ENCODE results near the gene SLC41A1.

SLC41A1 gene

DNA sequence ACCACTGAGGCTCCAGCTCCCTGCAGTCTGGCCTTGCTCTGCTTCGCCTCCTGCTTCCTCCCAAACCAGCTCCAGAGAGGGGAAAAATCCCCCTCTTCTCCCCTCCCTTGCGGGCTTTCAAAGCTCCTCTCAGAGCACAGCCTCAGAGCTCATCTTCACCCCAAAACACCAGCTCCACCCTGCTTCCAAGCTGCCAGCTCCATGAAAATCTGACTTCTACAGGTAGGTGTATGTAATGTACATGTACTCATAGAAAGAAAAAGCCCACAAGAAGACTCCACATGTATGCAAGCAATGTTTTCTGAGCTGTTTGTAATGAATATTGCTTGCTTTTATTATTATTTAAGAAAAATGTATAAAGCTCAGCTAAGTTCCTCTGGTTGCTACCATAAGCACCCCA is 8.4 kb downstream of the SLC41A1 start:
- H3K4me3 ChIP-seq (ENCODE audit: low read length in 2 of 2): no peak overlapping the region
- no peaks in the 10 kb centered on the region for H3K36me3 ChIP-seq (ENCODE audit: control insufficient read depth in 2 of 2, insufficient read depth in 2 of 2, low read length in 2 of 2)
- H3K4me1 ChIP-seq (ENCODE audit: control insufficient read depth in 2 of 2, insufficient read depth in 2 of 2, low read length in 2 of 2): peaks cover 0 to under 1% of the 10 kb centered on the region in 2 donors
- H3K27me3 ChIP-seq (ENCODE audit: control insufficient read depth in 2 of 2, insufficient read depth in 2 of 2, low read length in 2 of 2): no peaks in the 10 kb centered on the region
- H3K27ac ChIP-seq (ENCODE audit: low read depth in 2 of 2, low read length in 2 of 2): no peak overlapping the region
- no peak overlapping the region for H3K9ac ChIP-seq (ENCODE audit: low read depth in 1 of 2, low read length in 2 of 2)
- no peaks in the 10 kb centered on the region for H3K9me3 ChIP-seq (ENCODE audit: control insufficient read depth in 2 of 2, low read length in 2 of 2)

DNA sequence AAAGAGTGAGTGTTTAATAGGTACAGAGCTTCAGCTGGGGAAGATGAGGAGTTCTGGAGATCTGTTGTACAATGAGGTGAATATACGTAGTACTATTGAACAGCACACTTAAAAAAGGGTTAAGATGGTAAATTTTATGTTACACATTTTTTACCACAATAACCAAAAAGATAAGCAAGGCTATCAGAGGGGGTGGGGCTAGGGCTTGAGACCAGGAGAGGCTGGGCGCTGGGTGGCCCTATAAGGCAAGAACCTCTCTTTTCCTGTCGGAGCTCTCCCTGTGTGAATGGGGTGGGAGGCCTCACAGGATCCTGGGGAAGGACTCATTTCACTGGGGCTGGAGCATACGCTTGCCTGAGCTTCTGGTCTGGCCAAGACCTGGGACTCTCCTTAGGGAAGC is 9.0 kb downstream of the SLC41A1 start:
- H3K27ac ChIP-seq (ENCODE audit: low read depth in 2 of 2, low read length in 2 of 2): no peak overlapping the region
- H3K4me1 ChIP-seq (ENCODE audit: control insufficient read depth in 2 of 2, insufficient read depth in 2 of 2, low read length in 2 of 2): no peaks in the 10 kb centered on the region
- no peaks in the 10 kb centered on the region for H3K27me3 ChIP-seq (ENCODE audit: control insufficient read depth in 2 of 2, insufficient read depth in 2 of 2, low read length in 2 of 2)
- H3K9me3 ChIP-seq (ENCODE audit: control insufficient read depth in 2 of 2, low read length in 2 of 2): no peaks in the 10 kb centered on the region
- no peak overlapping the region for H3K4me3 ChIP-seq (ENCODE audit: low read length in 2 of 2)
- H3K36me3 ChIP-seq (ENCODE audit: control insufficient read depth in 2 of 2, insufficient read depth in 2 of 2, low read length in 2 of 2): no peaks in the 10 kb centered on the region
- no peak overlapping the region for H3K9ac ChIP-seq (ENCODE audit: low read depth in 1 of 2, low read length in 2 of 2)

DNA sequence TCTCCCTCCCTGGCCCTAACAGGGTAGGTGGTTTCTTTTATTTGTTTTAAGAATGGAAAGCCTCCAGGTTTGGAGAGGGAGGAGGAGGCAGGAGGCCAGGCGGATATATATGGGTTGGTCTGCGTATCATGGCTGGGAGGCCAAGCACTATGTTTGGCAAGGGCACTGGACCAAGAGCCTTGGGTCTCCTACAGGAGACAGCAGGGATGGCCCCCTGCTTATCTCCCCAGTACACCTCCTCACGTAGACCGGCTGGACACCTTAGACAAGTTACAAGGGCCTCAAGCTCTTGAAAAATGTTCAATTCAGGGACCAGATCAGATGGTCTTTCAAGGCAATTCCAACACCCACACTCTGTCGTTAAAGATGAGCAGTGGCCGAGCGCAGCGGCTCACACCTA is 10.9 kb downstream of the SLC41A1 start:
- no peaks in the 10 kb centered on the region for H3K27me3 ChIP-seq (ENCODE audit: control insufficient read depth in 2 of 2, insufficient read depth in 2 of 2, low read length in 2 of 2)
- H3K4me3 ChIP-seq (ENCODE audit: low read length in 2 of 2): no peak overlapping the region
- H3K9me3 ChIP-seq (ENCODE audit: control insufficient read depth in 2 of 2, low read length in 2 of 2): no peaks in the 10 kb centered on the region
- H3K36me3 ChIP-seq (ENCODE audit: control insufficient read depth in 2 of 2, insufficient read depth in 2 of 2, low read length in 2 of 2): peaks cover 7 to 10% of the 10 kb centered on the region in 2 donors
- no peaks in the 10 kb centered on the region for H3K4me1 ChIP-seq (ENCODE audit: control insufficient read depth in 2 of 2, insufficient read depth in 2 of 2, low read length in 2 of 2)
- no peak overlapping the region for H3K27ac ChIP-seq (ENCODE audit: low read depth in 2 of 2, low read length in 2 of 2)
- no peak overlapping the region for H3K9ac ChIP-seq (ENCODE audit: low read depth in 1 of 2, low read length in 2 of 2)

DNA sequence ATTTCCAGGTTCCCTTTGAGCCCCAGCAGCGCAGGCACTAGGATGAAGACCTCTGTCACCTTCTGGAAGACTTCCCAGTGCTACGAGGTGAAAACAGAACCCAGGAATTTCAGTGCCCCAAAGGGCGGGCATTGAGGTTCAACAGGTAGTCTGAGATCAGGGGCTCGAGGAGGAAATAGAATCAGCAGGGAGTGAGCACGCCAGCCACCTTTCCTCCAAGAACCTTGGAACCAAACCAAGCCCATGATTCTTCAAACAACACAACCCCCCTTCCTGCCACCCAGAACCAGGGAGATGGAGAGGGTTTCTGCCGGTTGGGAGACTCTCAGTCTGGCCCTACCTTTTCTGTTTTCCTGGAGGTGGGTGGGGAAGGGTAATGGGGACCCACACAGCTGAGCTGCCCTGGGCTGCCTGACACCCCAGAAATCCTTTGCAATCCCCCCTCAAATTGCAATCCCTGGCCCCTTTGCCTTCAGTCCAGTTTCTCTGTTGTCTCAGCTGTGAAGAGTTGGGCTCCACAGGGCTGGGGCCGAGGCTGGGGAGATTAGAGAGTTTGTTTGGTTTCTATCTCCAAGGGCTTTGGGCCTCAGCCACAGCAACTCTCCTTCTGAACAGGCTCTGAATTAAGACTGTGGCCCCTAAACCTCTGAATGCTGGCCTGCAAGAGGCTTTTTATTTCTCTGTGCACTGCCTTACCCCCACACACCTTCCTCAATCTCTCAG is 11.9 kb downstream of the SLC41A1 start:
- Histone ChIP-seq H3K9ac (ENCODE audit: low read depth in 1 of 2, low read length in 2 of 2) (no peak overlapping the region), H3K4me1 (ENCODE audit: control insufficient read depth in 2 of 2, insufficient read depth in 2 of 2, low read length in 2 of 2) (no peaks in the 10 kb centered on the region), H3K27ac (ENCODE audit: low read depth in 2 of 2, low read length in 2 of 2) (no peak overlapping the region)

DNA sequence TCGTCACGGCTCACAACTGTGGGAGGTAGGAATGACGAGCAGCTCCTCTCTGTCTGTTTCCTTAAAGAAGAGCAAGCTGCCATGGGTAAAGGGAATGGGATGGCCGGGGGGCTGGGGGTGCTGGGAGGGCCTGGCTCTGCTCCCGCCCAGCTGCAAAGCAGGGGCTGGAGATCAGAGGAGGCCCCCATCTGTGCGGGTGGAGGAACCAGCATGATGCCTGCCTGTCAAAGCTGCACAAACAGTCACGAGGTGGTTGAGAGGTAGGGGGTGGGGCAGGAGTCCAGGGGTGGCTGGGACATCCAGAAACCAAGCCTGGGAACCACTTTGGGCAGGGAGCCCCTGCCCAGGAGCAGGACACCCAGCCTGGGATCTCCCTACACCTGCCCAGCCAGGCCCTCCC is 12.6 kb downstream of the SLC41A1 start:
- H3K27ac ChIP-seq (ENCODE audit: low read depth in 2 of 2, low read length in 2 of 2): no peak overlapping the region
- H3K36me3 ChIP-seq (ENCODE audit: control insufficient read depth in 2 of 2, insufficient read depth in 2 of 2, low read length in 2 of 2): peaks cover 12 to 15% of the 10 kb centered on the region in 2 donors
- H3K9ac ChIP-seq (ENCODE audit: low read depth in 1 of 2, low read length in 2 of 2): no peak overlapping the region
- H3K4me3 ChIP-seq (ENCODE audit: low read length in 2 of 2): no peak overlapping the region
- no peaks in the 10 kb centered on the region for H3K4me1 ChIP-seq (ENCODE audit: control insufficient read depth in 2 of 2, insufficient read depth in 2 of 2, low read length in 2 of 2)
- H3K27me3 ChIP-seq (ENCODE audit: control insufficient read depth in 2 of 2, insufficient read depth in 2 of 2, low read length in 2 of 2): no peaks in the 10 kb centered on the region
- H3K9me3 ChIP-seq (ENCODE audit: control insufficient read depth in 2 of 2, low read length in 2 of 2): no peaks in the 10 kb centered on the region

More for the DNA sequence above, 11.9 kb downstream of the SLC41A1 start:
- Histone ChIP-seq H3K9me3 (ENCODE audit: control insufficient read depth in 2 of 2, low read length in 2 of 2) (no peaks in the 10 kb centered on the region), H3K4me3 (ENCODE audit: low read length in 2 of 2) (no peak overlapping the region), H3K27me3 (ENCODE audit: control insufficient read depth in 2 of 2, insufficient read depth in 2 of 2, low read length in 2 of 2) (no peaks in the 10 kb centered on the region), H3K36me3 (ENCODE audit: control insufficient read depth in 2 of 2, insufficient read depth in 2 of 2, low read length in 2 of 2) (peaks cover 12 to 14% of the 10 kb centered on the region in 2 donors)

DNA sequence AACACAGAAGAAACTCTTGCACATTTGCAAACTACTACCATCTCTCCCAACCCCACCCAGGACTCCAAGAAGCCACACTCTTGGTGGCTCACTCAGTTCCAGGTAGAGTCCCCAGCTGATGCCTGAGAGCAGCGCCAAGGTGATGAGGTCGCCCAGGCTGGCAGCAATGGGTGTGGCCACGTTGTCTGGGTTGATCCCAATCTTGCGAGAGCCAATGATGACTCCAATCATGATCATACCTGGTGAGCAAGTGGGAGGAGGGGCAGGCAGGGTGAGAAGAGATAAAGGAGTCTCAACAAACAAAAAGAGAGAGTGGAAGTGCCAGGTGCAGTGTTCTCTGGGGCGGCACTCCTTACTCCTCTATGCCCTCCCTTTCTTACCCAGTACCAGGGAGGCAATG is 14.4 kb downstream of the SLC41A1 start:
- peaks cover 12 to 20% of the 10 kb centered on the region in 2 donors for H3K36me3 ChIP-seq (ENCODE audit: control insufficient read depth in 2 of 2, insufficient read depth in 2 of 2, low read length in 2 of 2)
- H3K9ac ChIP-seq (ENCODE audit: low read depth in 1 of 2, low read length in 2 of 2): no peak overlapping the region
- no peaks in the 10 kb centered on the region for H3K27me3 ChIP-seq (ENCODE audit: control insufficient read depth in 2 of 2, insufficient read depth in 2 of 2, low read length in 2 of 2)
- no peak overlapping the region for H3K4me3 ChIP-seq (ENCODE audit: low read length in 2 of 2)
- no peak overlapping the region for H3K27ac ChIP-seq (ENCODE audit: low read depth in 2 of 2, low read length in 2 of 2)
- no peaks in the 10 kb centered on the region for H3K4me1 ChIP-seq (ENCODE audit: control insufficient read depth in 2 of 2, insufficient read depth in 2 of 2, low read length in 2 of 2)
- H3K9me3 ChIP-seq (ENCODE audit: control insufficient read depth in 2 of 2, low read length in 2 of 2): no peaks in the 10 kb centered on the region

DNA sequence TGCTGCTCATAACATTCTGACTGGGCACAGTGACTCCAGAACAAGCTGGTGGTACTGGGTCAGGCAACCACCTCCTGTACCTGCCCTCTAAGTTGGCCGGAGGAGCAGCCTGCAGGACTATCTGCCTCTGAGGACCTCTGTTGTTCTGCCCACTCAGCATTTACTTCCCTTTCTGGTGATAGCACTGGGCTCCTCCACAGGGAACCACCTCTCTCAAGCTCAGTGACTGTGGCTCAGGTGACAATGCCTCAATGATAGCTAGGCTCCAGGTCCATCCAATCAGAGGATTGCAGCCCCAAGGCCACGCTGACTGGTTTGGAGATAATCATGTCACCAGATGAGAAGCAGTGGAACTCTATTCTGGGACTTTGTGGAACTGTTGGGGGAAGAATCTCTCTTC is 15.8 kb downstream of the SLC41A1 start:
- no peaks in the 10 kb centered on the region for H3K4me1 ChIP-seq (ENCODE audit: control insufficient read depth in 2 of 2, insufficient read depth in 2 of 2, low read length in 2 of 2)
- H3K4me3 ChIP-seq (ENCODE audit: low read length in 2 of 2): no peak overlapping the region
- H3K9me3 ChIP-seq (ENCODE audit: control insufficient read depth in 2 of 2, low read length in 2 of 2): no peaks in the 10 kb centered on the region
- H3K27me3 ChIP-seq (ENCODE audit: control insufficient read depth in 2 of 2, insufficient read depth in 2 of 2, low read length in 2 of 2): no peaks in the 10 kb centered on the region
- no peak overlapping the region for H3K27ac ChIP-seq (ENCODE audit: low read depth in 2 of 2, low read length in 2 of 2)
- H3K36me3 ChIP-seq (ENCODE audit: control insufficient read depth in 2 of 2, insufficient read depth in 2 of 2, low read length in 2 of 2): peaks cover 12 to 20% of the 10 kb centered on the region in 2 donors
- H3K9ac ChIP-seq (ENCODE audit: low read depth in 1 of 2, low read length in 2 of 2): no peak overlapping the region

DNA sequence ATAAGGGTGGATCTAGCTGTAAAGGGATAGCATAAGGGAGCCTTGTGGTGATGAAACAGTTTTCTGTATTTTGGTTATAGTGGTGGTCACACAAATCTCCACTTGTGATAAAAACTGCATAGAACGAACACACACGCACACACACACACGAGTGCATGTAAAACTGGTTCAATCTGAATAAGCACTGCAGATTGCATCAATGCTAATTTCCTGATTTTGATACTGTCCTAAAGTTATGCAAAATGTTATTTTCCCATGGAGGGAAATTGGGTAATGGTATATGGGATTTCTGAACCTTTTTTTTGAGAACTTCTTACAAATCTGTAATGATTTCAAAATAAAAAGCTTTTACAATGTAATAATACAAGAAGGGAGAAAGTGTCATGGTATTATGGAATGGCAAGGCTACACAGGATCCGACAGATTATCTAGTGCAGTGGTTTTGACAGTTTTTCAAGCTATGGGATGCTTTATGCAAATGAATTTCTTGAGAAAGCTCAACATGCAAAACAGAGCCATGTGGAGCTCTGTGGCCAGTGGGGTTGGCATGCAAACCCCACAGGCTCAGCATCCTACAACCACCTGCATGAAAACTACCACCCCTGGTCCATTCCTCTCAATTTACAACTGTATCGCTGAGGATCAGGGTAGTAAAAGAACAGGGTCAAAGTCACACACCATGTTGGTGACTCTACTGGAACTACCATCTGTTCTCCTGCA is 18.8 kb downstream of the SLC41A1 start:
- Histone ChIP-seq H3K9me3 (ENCODE audit: control insufficient read depth in 2 of 2, low read length in 2 of 2) (no peaks in the 10 kb centered on the region), H3K36me3 (ENCODE audit: control insufficient read depth in 2 of 2, insufficient read depth in 2 of 2, low read length in 2 of 2) (peaks cover 12 to 20% of the 10 kb centered on the region in 2 donors), H3K27me3 (ENCODE audit: control insufficient read depth in 2 of 2, insufficient read depth in 2 of 2, low read length in 2 of 2) (no peaks in the 10 kb centered on the region), H3K27ac (ENCODE audit: low read depth in 2 of 2, low read length in 2 of 2) (no peak overlapping the region), H3K4me1 (ENCODE audit: control insufficient read depth in 2 of 2, insufficient read depth in 2 of 2, low read length in 2 of 2) (no peaks in the 10 kb centered on the region), H3K9ac (ENCODE audit: low read depth in 1 of 2, low read length in 2 of 2) (no peak overlapping the region), H3K4me3 (ENCODE audit: low read length in 2 of 2) (no peak overlapping the region)

DNA sequence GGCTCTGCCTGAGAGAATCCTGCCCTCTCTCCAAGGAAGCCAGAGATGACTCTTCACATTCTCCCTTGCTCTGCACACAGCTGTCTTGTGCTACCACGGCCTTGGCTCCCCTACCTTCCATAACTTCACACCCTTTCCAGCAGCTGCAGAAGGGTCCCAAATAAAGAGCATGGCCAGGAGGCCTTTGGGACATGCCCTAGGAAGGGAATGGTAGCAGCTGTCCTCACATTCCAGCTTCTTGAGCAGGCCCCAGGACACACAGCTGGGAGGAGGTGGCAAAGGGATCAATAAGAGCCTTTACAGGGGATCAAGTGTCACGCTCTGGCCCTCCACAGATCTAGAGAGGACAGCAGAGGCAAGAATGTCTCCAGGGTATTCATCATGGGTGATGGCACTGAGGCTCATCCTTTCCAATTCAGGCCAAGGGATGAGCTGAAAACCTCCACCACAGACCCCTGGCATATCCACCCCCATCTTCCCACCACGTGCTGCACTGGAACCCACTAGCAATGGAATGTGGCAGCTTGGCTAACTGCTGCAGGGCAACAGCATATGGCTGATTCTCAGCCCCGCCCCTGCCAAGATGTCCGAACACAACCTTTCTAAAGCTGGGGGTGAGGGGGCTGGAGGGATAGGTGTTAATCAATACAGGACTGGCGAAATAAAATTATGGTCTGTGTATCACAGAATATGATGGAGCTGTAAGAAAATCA is 19.9 kb downstream of the SLC41A1 start:
- no peaks in the 10 kb centered on the region for H3K9me3 ChIP-seq (ENCODE audit: control insufficient read depth in 2 of 2, low read length in 2 of 2)
- H3K27me3 ChIP-seq (ENCODE audit: control insufficient read depth in 2 of 2, insufficient read depth in 2 of 2, low read length in 2 of 2): no peaks in the 10 kb centered on the region
- H3K9ac ChIP-seq (ENCODE audit: low read depth in 1 of 2, low read length in 2 of 2): no peak overlapping the region
- H3K36me3 ChIP-seq (ENCODE audit: control insufficient read depth in 2 of 2, insufficient read depth in 2 of 2, low read length in 2 of 2): peaks cover 7 to 20% of the 10 kb centered on the region in 2 donors
- H3K27ac ChIP-seq (ENCODE audit: low read depth in 2 of 2, low read length in 2 of 2): no peak overlapping the region
- no peaks in the 10 kb centered on the region for H3K4me1 ChIP-seq (ENCODE audit: control insufficient read depth in 2 of 2, insufficient read depth in 2 of 2, low read length in 2 of 2)
- no peak overlapping the region for H3K4me3 ChIP-seq (ENCODE audit: low read length in 2 of 2)

DNA sequence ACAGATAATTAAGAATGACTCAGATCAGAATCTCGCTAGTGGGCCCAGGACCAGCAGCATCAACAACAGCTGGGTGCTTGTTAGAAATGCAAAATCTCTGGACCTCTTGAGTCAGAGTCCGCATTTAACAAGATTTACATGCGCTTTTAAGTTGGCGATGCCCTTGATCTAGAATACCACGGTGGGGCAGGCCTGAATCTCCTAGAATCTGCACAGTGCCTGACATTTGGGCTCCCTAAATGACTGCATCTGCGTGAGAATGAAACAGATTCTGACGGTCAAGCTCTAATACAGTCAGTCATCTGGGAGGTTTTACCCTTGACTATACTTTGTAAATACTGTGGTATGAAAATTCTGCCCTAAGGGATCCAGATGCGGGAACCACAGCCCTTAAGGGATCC is 20.5 kb downstream of the SLC41A1 start:
- Histone ChIP-seq H3K4me3 (ENCODE audit: low read length in 2 of 2) (no peak overlapping the region), H3K36me3 (ENCODE audit: control insufficient read depth in 2 of 2, insufficient read depth in 2 of 2, low read length in 2 of 2) (peaks cover 6 to 14% of the 10 kb centered on the region in 2 donors), H3K4me1 (ENCODE audit: control insufficient read depth in 2 of 2, insufficient read depth in 2 of 2, low read length in 2 of 2) (no peaks in the 10 kb centered on the region), H3K27me3 (ENCODE audit: control insufficient read depth in 2 of 2, insufficient read depth in 2 of 2, low read length in 2 of 2) (no peaks in the 10 kb centered on the region), H3K27ac (ENCODE audit: low read depth in 2 of 2, low read length in 2 of 2) (no peak overlapping the region), H3K9me3 (ENCODE audit: control insufficient read depth in 2 of 2, low read length in 2 of 2) (no peaks in the 10 kb centered on the region), H3K9ac (ENCODE audit: low read depth in 1 of 2, low read length in 2 of 2) (no peak overlapping the region)
